Fibroblast of skin of left biceps (primary cell): ENCODE results near the gene PRKCQ.
"Not testable (repeated sequence)": the region's sequence is repeated elsewhere in the genome, so short reads cannot be mapped to it uniquely, and the experiment has no call there.

Experiments
- DNase-seq, 2 experiments: peaks; one replicate each; pipeline ENCODE4 v3.0.0-alpha.2; 2013; ENCODE audit warnings: low read depth in 2 of 2

Gene PRKCQ

GRCh38 chr10:6595499-6595898, 15.4 kb upstream of the PRKCQ start:
- DNase-seq: no peak

- no peak for DNase-seq
Observed at GRCh38 chr10:6593241-6593671, 13.2 kb upstream of the PRKCQ start.

- DNase-seq: no peak
Observed at GRCh38 chr10:6592080-6592479, 12.0 kb upstream of the PRKCQ start.

- DNase-seq: no peak
Observed at GRCh38 chr10:6591668-6592067, 11.6 kb upstream of the PRKCQ start.

GRCh38 chr10:6590100-6590499, 10.0 kb upstream of the PRKCQ start:
- DNase-seq: no peak

DNA sequence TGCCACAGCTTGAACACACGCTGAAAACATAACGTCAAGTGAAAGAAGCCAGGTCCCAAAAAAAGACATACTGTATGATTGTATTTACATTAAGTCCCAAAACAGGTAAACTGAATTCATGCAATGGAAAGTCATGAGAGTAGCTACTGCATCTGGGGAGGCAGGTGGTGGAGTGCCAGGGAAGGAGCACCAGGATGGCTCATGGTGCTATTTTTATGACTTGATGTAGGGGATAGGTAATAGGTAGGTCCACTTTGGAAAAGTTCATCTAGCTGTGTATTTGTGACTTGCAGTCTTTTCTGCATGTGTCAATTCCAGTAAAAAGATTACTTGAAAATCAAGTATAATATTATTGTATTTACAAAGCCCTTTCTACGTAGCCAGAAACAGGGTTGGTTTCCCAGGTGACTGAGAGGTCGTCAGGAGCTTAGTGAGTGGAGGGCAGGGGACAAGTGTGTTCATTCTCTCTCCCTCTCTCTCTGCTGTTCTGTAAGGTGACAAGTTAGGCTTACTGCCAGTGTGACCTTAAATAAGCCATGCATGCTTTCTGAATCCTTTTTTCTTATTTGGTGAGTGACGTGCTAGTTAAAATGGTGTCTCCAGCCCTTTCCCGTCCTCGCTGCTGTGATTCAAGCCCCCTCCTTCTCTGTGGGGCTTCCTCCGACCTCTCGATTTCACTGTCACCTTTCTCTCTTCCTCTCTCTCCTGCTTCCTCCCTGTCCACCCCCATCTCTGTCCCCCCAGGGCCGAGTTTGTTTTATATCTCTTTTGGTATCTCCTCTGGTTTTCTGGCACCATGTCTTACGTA, 9.4 kb upstream of the PRKCQ start:
- DNase-seq: no peak

GRCh38 chr10:6588845-6589244, 8.8 kb upstream of the PRKCQ start:
- no peak for DNase-seq

DNA sequence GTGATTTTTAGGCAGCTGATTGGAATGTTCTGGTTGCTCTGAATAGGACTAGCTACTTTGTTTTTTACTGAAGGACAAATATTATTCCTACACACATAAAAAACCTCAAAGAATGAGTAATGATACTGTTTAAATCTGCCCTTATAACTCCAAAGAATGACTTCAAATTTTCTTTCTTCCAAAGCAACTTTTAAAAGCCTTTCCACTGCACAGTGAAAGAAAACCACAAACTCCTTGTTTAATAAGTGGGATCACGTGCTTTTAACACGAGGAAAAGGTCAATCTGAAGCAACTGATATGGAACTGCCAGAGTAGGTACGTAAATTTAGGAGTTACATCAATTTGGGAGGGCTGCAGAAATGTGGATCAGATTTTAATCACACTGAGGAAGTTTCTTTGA, 8.0 kb upstream of the PRKCQ start:
- no peak for DNase-seq

DNA sequence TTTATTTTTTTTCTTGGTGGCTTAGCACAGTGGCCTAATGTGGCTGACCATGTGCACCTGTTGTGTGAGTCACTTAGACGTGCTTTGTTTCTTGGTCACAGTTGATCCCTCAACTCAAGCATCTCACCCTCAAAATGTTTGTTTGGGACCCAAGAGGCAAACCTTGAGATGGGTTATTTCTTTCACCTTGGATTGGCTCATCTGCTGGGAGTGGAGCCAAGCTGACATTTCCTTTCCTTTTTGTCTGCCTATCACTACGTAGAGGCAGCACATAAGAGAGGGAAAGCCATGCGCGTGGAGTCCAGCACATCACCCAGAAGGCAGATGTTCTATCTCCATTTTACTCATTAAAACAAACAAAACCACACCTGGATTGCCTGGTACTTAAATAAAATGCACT, 6.4 kb upstream of the PRKCQ start:
- DNase-seq: no peak

GRCh38 chr10:6583447-6583846, 3.4 kb upstream of the PRKCQ start:
- no peak for DNase-seq

DNA sequence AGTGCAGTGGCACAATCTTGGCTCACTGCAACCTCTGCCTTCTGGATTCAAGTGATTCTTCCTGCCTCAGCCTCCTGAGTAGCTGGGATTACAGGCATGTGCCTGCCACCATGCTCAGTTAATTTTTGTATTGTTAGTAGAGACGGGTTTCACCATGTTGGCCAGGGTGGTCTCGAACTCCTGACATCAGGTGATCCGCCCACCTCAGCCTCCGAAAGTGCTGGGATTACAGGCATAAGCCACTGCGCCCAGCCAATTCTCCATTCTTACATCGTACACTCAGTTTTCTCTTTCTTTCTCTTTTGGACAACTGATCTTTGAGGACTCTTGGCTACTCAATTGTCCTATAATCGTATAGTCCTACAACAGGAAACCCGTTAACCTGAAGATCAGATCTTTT, 2.8 kb upstream of the PRKCQ start:
- DNase-seq: not testable (repeated sequence)

- no peak for DNase-seq
Observed at GRCh38 chr10:6582298-6582697, 2.2 kb upstream of the PRKCQ start.

DNA sequence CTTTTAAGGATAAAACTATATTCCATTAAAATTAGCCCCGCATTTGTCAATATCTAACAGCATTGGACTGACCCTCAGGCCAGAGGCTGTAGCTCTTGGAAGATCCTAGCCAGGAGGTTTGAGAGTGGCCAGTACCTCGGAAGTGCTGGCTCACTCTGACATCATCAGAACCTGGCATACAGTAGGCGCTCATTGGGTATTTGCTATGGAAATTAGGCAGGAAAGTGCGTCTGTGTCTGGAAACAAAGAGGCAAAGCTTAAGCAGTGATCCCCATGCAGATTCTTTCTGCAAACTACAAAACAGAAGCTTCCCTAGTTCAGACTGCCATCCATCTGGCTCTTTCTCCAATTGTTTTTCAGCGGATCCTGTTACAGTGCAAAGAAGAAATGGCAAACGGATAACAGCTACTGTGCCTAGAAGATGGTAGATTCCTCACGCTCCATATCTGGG, 1.7 kb upstream of the PRKCQ start:
- DNase-seq: no peak

DNA sequence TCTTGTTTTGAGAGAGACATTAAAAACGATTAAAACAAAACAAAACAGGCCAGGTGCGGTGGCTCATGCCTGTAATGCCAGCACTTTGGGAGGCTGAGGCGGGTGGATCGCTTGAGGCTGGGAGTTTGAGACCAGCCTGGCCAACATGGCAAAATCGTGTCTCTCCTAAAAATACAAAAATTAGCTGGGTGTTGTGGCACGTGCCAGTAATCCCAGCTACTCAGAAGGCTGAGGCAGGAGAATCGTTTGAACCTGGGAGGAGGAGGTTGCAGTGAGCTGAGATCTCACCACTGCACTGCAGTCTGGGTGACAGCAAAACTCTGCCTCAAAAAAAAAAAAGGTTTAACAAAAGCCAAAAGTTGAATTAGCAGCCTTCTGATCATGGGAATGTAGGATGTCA, 1.1 kb upstream of the PRKCQ start:
- not testable (repeated sequence) for DNase-seq

- peak; percentile 10 to 21 for DNase-seq
Observed at GRCh38 chr10:6580279-6581029, 378 bp upstream of the PRKCQ start.

- no peak for DNase-seq
Observed at GRCh38 chr10:6579183-6579903, 733 bp downstream of the PRKCQ start.

DNA sequence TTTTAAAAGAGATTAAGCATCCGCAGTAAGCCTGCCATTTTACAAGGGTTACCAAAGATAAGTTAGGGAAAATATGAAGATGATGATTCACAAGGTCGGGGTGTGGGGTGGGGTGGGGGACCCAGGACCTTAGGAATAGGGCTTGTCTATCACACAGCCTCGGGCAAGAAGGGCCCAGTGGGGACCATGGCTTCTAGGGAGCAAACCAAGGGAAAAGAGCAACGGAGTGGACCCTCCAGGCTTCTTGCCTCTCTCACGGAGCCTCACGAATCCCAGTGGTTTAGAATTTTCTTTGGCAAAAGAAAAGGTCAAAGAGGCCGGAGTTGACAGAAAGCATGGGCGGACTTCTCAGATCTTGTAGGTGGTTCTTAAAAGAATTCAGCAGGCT, 1.3 kb downstream of the PRKCQ start:
- DNase-seq: no peak

DNA sequence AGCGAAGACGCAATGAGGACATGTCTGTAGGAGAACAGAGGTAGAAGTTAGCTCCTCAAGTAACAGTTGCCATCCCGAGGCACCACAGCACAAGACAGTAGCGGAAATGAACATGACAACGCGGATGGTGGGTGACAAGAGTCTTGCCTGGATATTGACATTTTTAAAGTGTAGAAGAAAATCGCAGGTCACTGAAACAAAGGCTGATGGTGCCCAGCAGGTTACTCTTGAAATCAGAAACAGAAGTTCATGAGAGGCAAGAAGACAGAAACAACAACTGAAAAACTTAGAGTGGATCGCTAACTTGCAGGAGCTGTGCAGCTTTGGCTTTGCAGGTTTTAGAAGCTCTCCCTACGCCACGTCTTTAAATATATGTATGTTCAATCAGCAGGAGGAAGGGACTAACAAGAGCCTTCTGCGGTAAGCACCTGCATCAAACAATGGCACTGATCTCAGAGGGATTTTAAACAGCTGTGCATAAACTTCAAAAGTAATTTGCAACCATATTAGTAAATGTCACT, 1.8 kb downstream of the PRKCQ start:
- DNase-seq: no peak

DNA sequence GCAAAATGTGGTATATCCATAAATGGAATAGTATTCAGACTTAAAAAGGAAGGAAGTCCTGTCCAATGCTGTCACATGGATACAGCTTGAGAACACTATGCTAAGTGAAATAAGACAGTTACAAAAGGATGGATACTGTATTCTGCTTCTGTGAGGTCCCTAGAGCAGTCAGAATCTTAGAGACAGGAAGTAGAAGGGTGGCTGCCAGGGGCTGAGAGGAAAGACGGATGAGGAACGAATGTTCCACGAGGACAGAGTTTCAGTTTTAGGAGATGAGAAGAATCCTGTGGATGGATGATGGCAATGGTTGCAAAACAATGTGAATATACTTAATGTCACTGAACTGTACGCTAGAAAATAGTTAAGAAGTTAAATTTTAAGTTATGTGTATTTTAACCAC, 3.8 kb downstream of the PRKCQ start:
- no peak for DNase-seq

DNA sequence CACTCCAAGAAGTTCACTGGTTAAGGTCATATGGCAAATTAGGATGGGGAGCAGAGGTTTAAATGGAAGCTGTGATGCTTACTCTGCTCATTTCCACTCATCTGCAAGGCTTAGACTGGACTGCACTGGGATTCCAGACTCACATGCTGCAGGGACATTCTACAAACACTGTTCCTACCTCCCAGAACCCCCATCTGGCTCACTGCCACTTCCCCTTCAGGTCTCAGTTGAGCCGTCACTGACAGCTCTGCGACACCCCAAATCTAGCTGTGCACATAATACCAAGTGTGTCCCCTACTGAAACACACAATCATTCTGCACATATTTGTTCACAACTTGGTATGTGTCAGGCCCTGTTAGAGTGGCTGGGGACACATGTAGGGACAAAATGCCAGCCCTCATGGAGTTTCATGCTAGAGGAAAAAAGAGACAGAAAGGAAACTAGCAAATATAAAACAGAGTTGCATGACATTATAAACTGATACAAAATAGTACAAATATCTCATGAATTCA, 5.4 kb downstream of the PRKCQ start:
- DNase-seq: no peak

DNA sequence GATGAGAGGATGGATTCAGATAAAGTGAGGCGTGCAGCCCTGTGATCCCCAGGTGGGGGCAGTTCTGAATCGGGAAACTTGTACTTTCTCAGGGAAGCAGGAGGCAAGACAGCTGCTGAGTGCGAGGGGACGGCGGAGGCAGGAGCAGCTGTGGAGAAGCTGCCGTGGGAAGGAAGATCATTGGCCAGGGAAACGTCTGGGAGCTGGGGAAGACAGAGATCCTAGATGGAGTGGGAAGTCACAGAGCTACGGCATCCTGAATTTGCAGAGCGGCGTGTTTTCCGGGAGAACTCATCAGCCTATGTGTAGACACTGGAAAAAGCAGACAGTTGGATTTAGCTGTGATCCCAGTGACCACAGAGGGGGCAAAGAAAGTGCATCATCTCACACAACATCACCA, 9.2 kb downstream of the PRKCQ start:
- no peak for DNase-seq

DNA sequence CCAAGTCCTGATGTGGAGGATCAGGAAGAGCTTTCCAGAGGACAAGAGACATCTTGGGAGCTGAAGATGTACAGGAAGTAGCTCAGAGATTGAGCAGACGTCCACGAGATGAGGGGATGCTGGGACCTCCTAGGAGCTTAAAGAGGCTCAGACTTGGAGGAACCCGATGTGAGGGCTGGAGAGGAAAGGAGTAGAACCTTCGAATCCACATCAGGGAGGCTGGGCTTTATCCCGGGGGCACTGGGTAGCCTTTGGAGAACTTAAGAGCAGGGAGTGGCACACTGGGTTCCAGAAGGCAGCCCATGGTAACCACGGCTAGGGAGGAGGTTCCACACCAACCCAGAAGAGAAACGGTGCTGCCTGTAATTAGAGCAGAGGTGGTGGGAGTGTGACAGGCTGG, 10.8 kb downstream of the PRKCQ start:
- no peak for DNase-seq
